Measurements from ENCODE around the gene SAP30BP. TPM values are rescaled to one million over a fixed set of nuclear protein-coding genes. Genes with fewer than 3 reads are reported as not detected.

Gene SAP30BP
- total RNA-seq, 1 experiment from 2014 or later: 80.3 TPM

- Histone ChIP-seq H3K79me2 (ENCODE audit: low read depth) (no peaks in the 10 kb centered on the region), H4K20me1 (ENCODE audit: insufficient read depth) (peaks cover 12% of the 10 kb centered on the region), H3K9me3 (ENCODE audit: insufficient read depth, low read depth) (no peaks in the 10 kb centered on the region), H3K27me3 (ENCODE audit: insufficient read depth, low read depth) (no peaks in the 10 kb centered on the region), H3F3A (ENCODE audit: insufficient read depth, low read depth) (peaks cover 13% of the 10 kb centered on the region), H3K36me3 (ENCODE audit: low read depth) (no peaks in the 10 kb centered on the region), H3K27ac (no peak overlapping the region), H2AFZ (no peak overlapping the region), H3K4me1 (replicated peaks; ENCODE audit: insufficient read depth) (peaks cover 20% of the 10 kb centered on the region), H3K9me2 (ENCODE audit: insufficient read depth) (no peaks in the 10 kb centered on the region), H3K4me2 (no peak overlapping the region), H3K4me3 (no peak overlapping the region)
- BruUV-seq (replicated peaks): no TSS peak
- no peak for DNase-seq
- ChIA-PET CTCF (interaction anchor here (0.6 to 0.7 kb wide), 4 partner anchors 14 to 214 kb away, joined by 3 to 5 read pairs (median 4); partner anchors contain the start of gene UNC13D), POLR2A (ENCODE audit: unreplicated experiment) (interaction anchor here (0.5 to 0.6 kb wide), 3 partner anchors 26 to 156 kb away, joined by 3 to 5 read pairs (median 5); no protein-coding TSS in a partner anchor)
- intact Hi-C loops (cut with micrococcal nuclease; ENCODE audit: unreplicated experiment): loop anchor here (5.0 kb wide), 1 partner anchor 37 kb away; the partner anchor contains the start of genes RECQL5 and SAP30BP
- TF ChIP-seq, protein P1, sequence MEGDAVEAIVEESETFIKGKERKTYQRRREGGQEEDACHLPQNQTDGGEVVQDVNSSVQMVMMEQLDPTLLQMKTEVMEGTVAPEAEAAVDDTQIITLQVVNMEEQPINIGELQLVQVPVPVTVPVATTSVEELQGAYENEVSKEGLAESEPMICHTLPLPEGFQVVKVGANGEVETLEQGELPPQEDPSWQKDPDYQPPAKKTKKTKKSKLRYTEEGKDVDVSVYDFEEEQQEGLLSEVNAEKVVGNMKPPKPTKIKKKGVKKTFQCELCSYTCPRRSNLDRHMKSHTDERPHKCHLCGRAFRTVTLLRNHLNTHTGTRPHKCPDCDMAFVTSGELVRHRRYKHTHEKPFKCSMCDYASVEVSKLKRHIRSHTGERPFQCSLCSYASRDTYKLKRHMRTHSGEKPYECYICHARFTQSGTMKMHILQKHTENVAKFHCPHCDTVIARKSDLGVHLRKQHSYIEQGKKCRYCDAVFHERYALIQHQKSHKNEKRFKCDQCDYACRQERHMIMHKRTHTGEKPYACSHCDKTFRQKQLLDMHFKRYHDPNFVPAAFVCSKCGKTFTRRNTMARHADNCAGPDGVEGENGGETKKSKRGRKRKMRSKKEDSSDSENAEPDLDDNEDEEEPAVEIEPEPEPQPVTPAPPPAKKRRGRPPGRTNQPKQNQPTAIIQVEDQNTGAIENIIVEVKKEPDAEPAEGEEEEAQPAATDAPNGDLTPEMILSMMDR (conservative IDR thresholded peaks at IDR 0.05): no peak
- no peak for TF ChIP-seq EZH2 (IDR thresholded peaks at IDR 0.05; ENCODE audit: low read depth)
Observed at GRCh38 chr17:75630071-75630917, 36.8 kb upstream of the SAP30BP start.

DNA sequence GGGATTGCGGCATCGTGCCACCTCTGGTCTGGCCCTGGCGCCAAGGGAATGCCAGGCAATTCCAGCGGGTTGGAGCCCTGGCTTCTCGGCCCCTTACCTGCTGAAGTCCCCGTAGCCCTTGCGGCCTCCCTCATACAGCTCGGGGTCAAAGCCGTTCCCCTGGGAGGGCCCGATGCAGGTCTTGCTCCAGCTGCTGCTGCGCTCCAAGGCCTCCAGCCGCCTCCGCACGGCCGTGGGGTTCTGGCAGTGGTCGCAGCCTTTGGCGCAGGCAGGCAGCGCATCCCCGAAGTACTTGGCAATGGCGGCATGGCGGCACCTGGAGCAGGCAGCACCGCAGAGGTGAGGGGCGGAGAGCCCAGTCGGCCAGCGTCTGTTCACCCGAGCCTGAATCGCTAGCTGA, 35.8 kb upstream of the SAP30BP start:
- H3K27me3 ChIP-seq (ENCODE audit: insufficient read depth, low read depth): no peaks in the 10 kb centered on the region
- ChIA-PET CTCF (no interaction called here), POLR2A (ENCODE audit: unreplicated experiment) (no interaction called here)
- no peaks in the 10 kb centered on the region for H3K36me3 ChIP-seq (ENCODE audit: low read depth)
- no TSS peak for BruUV-seq (replicated peaks)
- H3K4me3 ChIP-seq: no peak overlapping the region
- no peaks in the 10 kb centered on the region for H3K79me2 ChIP-seq (ENCODE audit: low read depth)
- intact Hi-C loops (cut with micrococcal nuclease; ENCODE audit: unreplicated experiment): loop anchor here (5.0 kb wide), 1 partner anchor 36 kb away; the partner anchor contains the start of genes RECQL5 and SAP30BP
- H4K20me1 ChIP-seq (ENCODE audit: insufficient read depth): peaks cover 12% of the 10 kb centered on the region
- H3K27ac ChIP-seq: no peak overlapping the region
- no peaks in the 10 kb centered on the region for H3K9me2 ChIP-seq (ENCODE audit: insufficient read depth)
- peaks cover 13% of the 10 kb centered on the region for H3F3A ChIP-seq (ENCODE audit: insufficient read depth, low read depth)
- no peaks in the 10 kb centered on the region for H3K9me3 ChIP-seq (ENCODE audit: insufficient read depth, low read depth)
- DNase-seq: no peak
- no peak for TF ChIP-seq EZH2 (IDR thresholded peaks at IDR 0.05; ENCODE audit: low read depth)
- TF ChIP-seq, protein P1 (conservative IDR thresholded peaks at IDR 0.05): no peak
- H3K4me1 ChIP-seq (replicated peaks; ENCODE audit: insufficient read depth): peaks cover 20% of the 10 kb centered on the region
- H2AFZ ChIP-seq: no peak overlapping the region
- no peak overlapping the region for H3K4me2 ChIP-seq

GRCh38 chr17:75632428-75632827, 34.7 kb upstream of the SAP30BP start:
- H3K9me3 ChIP-seq (ENCODE audit: insufficient read depth, low read depth): no peaks in the 10 kb centered on the region
- no peaks in the 10 kb centered on the region for H3K27me3 ChIP-seq (ENCODE audit: insufficient read depth, low read depth)
- intact Hi-C loops (cut with micrococcal nuclease; ENCODE audit: unreplicated experiment): loop anchor here (2.0 to 5.0 kb wide), 2 partner anchors 35 to 116 kb away; partner anchors contain the start of genes RECQL5 and SAP30BP
- peaks cover 20% of the 10 kb centered on the region for H3K4me1 ChIP-seq (replicated peaks; ENCODE audit: insufficient read depth)
- CTCF ChIA-PET: interaction anchor here (0.6 to 2.5 kb wide), 12 partner anchors 10 to 101 kb away, joined by 3 to 49 read pairs (median 8); a partner anchor contains a TSS
- no peak overlapping the region for H3K27ac ChIP-seq
- peaks cover 12% of the 10 kb centered on the region for H4K20me1 ChIP-seq (ENCODE audit: insufficient read depth)
- H3F3A ChIP-seq (ENCODE audit: insufficient read depth, low read depth): peaks cover 13% of the 10 kb centered on the region
- no peak for DNase-seq
- no peaks in the 10 kb centered on the region for H3K9me2 ChIP-seq (ENCODE audit: insufficient read depth)
- H2AFZ ChIP-seq: no peak overlapping the region
- H3K4me2 ChIP-seq: peak overlapping the region; percentile 72; the same call in 1 of the 2 replicates
- no peak for TF ChIP-seq EZH2 (IDR thresholded peaks at IDR 0.05; ENCODE audit: low read depth)
- TF ChIP-seq, protein P1 (conservative IDR thresholded peaks at IDR 0.05): no peak
- no peaks in the 10 kb centered on the region for H3K36me3 ChIP-seq (ENCODE audit: low read depth)
- POLR2A ChIA-PET (ENCODE audit: unreplicated experiment): interaction anchor here (1.3 kb wide), 1 partner anchor 14 kb away, joined by 7 read pairs; a partner anchor contains a TSS
- no peak overlapping the region for H3K4me3 ChIP-seq
- BruUV-seq (replicated peaks): no TSS peak
- no peaks in the 10 kb centered on the region for H3K79me2 ChIP-seq (ENCODE audit: low read depth)

Data from PC-9 (cell line).